Activated T-helper 1 cell treated with anti-CD3 and anti-CD28 coated beads, Interleukin-12 subunit alpha, Interleukin-12 subunit beta, Interleukin-2, Interleukin-4 antibody, amounts not matched to agents 30 ng/mL and 10 ng/mL and 1 ng/mL, durations not matched to agents 14 hours and 24 hours and 36 hours (primary cell): ENCODE results near the gene RNLS. TPM values are rescaled to one million over a fixed set of nuclear protein-coding genes. Genes with fewer than 3 reads are reported as not detected.

Experiments
- DNase-seq: peaks from one replicate; pipeline ENCODE4 v3.0.0; 2021; ENCODE audit warnings: low spot score
- H3K27ac Mint-ChIP-seq: one replicate; pipeline ENCODE4 v1.8.0; 2021; ENCODE audit warnings: mild to moderate bottlenecking, mixed read lengths
- H3K27me3 Mint-ChIP-seq: one replicate; pipeline ENCODE4 v1.8.0; 2022; ENCODE audit warnings: mild to moderate bottlenecking, moderate library complexity, mixed read lengths; ENCODE audit not compliant: insufficient read depth
- H3K36me3 Mint-ChIP-seq: one replicate; pipeline ENCODE4 v1.8.0; 2021; ENCODE audit warnings: low read depth, mixed read lengths
- H3K4me1 Mint-ChIP-seq: one replicate; pipeline ENCODE4 v1.8.0; 2021; ENCODE audit warnings: low read depth, mixed read lengths
- H3K4me3 Mint-ChIP-seq: one replicate; pipeline ENCODE4 v1.8.0; 2021; ENCODE audit warnings: mild to moderate bottlenecking, moderate library complexity, mixed read lengths
- H3K9me3 Mint-ChIP-seq: one replicate; pipeline ENCODE4 v1.8.0; 2021; ENCODE audit warnings: mixed read lengths
- intact Hi-C: fragments of 100-400 bp; cut with micrococcal nuclease; formaldehyde crosslinking; loops from one replicate; pipeline ENCODE4 v1.15.1; 2024
- total RNA-seq: library from RNA; stranded (reverse); gene quantifications from 2 replicates; pipeline ENCODE4 v1.2.3, GENCODE V29; 2022

RNLS gene
- total RNA-seq, 1 donor from 2014 or later: 2.0 TPM

GRCh38 chr10:88245974-88246511 lies 337.1 kb downstream of the RNLS start:
- Mint-ChIP-seq H3K4me3 (no peak overlapping the region), H3K9me3 (no peaks in the 10 kb centered on the region), H3K27me3 (peaks cover 4% of the 10 kb centered on the region), H3K27ac (no peak overlapping the region), H3K4me1 (peaks cover 27% of the 10 kb centered on the region), H3K36me3 (peaks cover 8% of the 10 kb centered on the region)
- intact Hi-C loops: no loop called here
- no peak for DNase-seq

DNA sequence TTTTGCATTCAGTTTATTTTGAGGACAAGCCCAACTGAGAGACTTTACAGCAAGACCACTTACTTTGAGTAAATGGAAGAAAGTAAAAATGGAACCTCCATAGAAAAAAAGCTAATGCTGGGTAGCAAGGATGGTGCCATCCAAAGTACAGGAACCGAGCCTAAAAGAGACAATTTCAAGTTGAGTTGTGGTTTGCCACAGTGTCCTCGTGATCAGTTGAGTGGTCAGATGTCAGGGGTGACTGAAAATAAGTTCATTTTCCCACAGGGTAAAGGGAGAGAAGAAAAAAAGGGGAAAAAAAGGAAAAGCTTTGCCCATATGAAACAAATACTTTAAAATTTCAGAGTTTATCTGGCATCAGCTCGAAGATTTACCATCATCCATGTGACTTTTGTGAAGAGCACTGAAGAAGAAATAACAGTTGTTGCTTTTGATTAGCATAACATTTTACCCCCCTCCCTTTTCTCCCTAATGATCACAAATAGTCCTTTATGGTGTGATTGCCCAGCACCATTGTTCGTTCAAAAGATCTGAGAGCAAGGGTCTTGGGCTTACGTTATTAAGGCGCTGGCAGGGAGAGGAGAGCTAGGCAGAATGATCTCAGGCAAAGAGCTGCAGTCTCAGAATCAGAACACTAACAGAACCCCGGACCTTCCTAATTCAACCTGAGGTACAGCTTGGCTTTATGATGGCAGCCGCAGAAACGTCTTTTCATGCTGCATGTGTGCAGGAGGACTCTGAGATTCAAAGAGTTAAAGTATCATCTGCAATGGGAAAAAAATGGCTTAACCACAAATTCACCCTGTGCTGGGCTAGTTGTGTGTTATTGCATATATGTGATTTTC lies 338.1 kb downstream of the RNLS start:
- intact Hi-C loops: no loop called here
- Mint-ChIP-seq H3K27me3 (peaks cover 7% of the 10 kb centered on the region), H3K4me3 (no peak overlapping the region), H3K4me1 (peaks cover 27% of the 10 kb centered on the region), H3K36me3 (peaks cover 7% of the 10 kb centered on the region), H3K9me3 (no peaks in the 10 kb centered on the region), H3K27ac (no peak overlapping the region)
- no peak for DNase-seq

- H3K36me3 Mint-ChIP-seq: peaks cover 7% of the 10 kb centered on the region
- peaks cover 7% of the 10 kb centered on the region for H3K27me3 Mint-ChIP-seq
- intact Hi-C loops: no loop called here
- H3K4me3 Mint-ChIP-seq: no peak overlapping the region
- H3K9me3 Mint-ChIP-seq: no peaks in the 10 kb centered on the region
- no peak overlapping the region for H3K27ac Mint-ChIP-seq
- peaks cover 28% of the 10 kb centered on the region for H3K4me1 Mint-ChIP-seq
- no peak for DNase-seq
Observed at GRCh38 chr10:88243836-88244730, 339.0 kb downstream of the RNLS start.

GRCh38 chr10:88243202-88243744 lies 339.8 kb downstream of the RNLS start:
- Mint-ChIP-seq H3K27ac (no peak overlapping the region), H3K4me1 (peaks cover 30% of the 10 kb centered on the region), H3K4me3 (no peak overlapping the region), H3K27me3 (peaks cover 7% of the 10 kb centered on the region), H3K36me3 (peaks cover 7% of the 10 kb centered on the region), H3K9me3 (no peaks in the 10 kb centered on the region)
- no peak for DNase-seq
- intact Hi-C loops: no loop called here

- DNase-seq: no peak
- intact Hi-C loops: no loop called here
- Mint-ChIP-seq H3K4me3 (no peak overlapping the region), H3K4me1 (peaks cover 27% of the 10 kb centered on the region), H3K27ac (no peak overlapping the region), H3K36me3 (peaks cover 1% of the 10 kb centered on the region), H3K27me3 (peaks cover 7% of the 10 kb centered on the region), H3K9me3 (no peaks in the 10 kb centered on the region)
Observed at GRCh38 chr10:88241501-88241900, 341.6 kb downstream of the RNLS start.

DNA sequence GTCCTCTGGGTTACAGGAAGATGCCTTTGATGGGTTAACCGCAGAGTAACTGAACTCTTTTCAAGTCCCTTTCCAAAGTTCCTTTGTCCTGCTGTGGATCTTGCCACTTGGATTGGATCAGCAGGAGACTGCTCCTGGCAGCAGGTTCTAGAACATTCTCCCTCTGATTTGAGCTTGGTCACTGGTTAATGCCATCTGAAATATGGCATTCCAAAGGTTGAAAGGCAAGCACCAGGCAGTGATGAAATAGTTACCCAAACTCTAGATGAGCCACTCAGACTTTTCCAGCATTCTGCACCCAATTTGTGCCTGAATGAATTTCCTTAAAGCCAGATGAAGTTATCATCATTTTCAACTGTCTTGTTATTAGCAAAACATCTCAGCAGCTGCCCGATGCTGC lies 343.9 kb downstream of the RNLS start:
- Mint-ChIP-seq H3K27me3 (peaks cover 5% of the 10 kb centered on the region), H3K9me3 (no peaks in the 10 kb centered on the region)

DNA sequence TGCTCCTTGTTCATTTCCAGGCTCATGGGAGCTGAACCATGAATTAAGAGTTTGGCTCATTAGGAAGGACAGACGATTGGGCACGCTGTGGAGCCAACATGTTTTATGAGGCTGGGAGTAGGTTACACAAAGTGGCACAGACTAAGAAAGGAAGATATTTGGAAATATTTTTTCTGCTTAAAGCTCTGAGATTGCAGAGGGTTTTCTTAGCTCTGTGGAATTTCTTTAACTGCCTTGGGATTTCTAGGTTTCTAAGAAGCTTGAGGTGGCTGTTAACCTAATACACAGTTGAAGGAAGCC lies 344.6 kb downstream of the RNLS start:
- H3K36me3 Mint-ChIP-seq: peaks cover 3% of the 10 kb centered on the region
- H3K4me1 Mint-ChIP-seq: peaks cover 19% of the 10 kb centered on the region
- peaks cover 5% of the 10 kb centered on the region for H3K27me3 Mint-ChIP-seq
- DNase-seq: no peak
- H3K27ac Mint-ChIP-seq: no peak overlapping the region
- intact Hi-C loops: no loop called here
- H3K4me3 Mint-ChIP-seq: no peak overlapping the region
- H3K9me3 Mint-ChIP-seq: no peaks in the 10 kb centered on the region

More for the DNA sequence above, 343.9 kb downstream of the RNLS start:
- H3K4me3 Mint-ChIP-seq: no peak overlapping the region
- H3K4me1 Mint-ChIP-seq: peaks cover 21% of the 10 kb centered on the region
- no peak overlapping the region for H3K27ac Mint-ChIP-seq
- no peak for DNase-seq
- peaks cover 1% of the 10 kb centered on the region for H3K36me3 Mint-ChIP-seq
- intact Hi-C loops: no loop called here

DNA sequence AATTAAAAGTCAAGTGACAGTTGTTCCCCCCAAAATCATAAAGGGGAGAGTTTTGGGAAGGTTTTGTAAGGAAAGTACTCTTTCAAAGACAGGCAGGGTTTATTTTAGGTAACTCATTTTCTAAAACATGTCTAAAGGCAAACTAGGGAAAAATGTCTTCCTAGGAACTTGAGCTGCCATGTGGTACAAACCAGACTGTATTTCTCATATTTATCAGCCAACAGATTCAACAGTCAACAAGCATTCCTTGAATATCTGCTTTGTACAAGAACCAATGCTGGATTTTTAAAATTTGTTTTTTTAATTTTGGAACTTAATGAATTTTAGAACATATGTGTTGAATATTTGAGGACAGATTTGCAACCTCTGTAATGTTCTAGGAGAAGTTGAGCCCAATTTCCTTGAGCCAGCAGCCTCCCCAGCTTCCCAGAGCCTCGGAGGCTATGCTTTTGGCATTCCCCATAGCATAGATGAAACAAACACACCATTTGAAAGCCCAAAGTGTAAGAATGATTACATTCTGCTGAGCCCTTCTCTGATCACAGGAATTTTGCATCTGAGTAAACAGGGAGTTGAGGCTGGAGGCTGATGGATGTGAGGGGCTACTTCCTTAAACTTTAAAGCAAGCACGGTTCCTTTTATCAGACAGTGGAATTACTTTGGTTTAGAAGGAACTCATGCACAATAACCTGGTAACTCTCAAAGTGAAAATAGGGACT lies 345.1 kb downstream of the RNLS start:
- H3K36me3 Mint-ChIP-seq: peaks cover 3% of the 10 kb centered on the region
- H3K27ac Mint-ChIP-seq: no peak overlapping the region
- peaks cover 5% of the 10 kb centered on the region for H3K27me3 Mint-ChIP-seq
- DNase-seq: no peak
- H3K4me3 Mint-ChIP-seq: no peak overlapping the region
- H3K4me1 Mint-ChIP-seq: peaks cover 19% of the 10 kb centered on the region
- no peaks in the 10 kb centered on the region for H3K9me3 Mint-ChIP-seq
- intact Hi-C loops: no loop called here

GRCh38 chr10:88236121-88236743 lies 346.9 kb downstream of the RNLS start:
- peaks cover 8% of the 10 kb centered on the region for H3K36me3 Mint-ChIP-seq
- H3K27me3 Mint-ChIP-seq: peaks cover 3% of the 10 kb centered on the region
- H3K9me3 Mint-ChIP-seq: peaks cover 9% of the 10 kb centered on the region
- H3K27ac Mint-ChIP-seq: no peak overlapping the region
- no peak overlapping the region for H3K4me3 Mint-ChIP-seq
- intact Hi-C loops: no loop called here
- DNase-seq: no peak
- H3K4me1 Mint-ChIP-seq: peaks cover 19% of the 10 kb centered on the region

DNA sequence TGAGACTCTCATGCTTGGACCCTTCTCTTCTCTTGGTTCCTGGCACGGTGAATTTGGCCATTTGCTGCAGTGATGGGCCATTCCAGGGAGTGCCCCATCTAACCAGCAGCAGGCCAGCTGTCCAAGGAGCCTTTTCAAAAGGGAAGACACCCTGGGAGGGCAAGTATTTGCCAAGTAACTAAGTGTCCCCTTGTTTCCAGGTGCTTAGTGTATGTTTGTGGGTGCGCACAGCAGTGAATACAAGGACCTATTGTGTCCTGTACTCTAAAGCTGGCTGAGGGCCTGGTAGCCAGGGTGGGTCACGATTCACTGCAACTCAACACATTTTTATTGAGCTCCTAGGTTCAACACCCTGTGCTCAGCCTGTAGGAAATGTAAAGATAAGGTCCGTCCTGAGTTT lies 348.8 kb downstream of the RNLS start:
- Mint-ChIP-seq H3K36me3 (peaks cover 12% of the 10 kb centered on the region), H3K27me3 (peaks cover 3% of the 10 kb centered on the region), H3K9me3 (peaks cover 20% of the 10 kb centered on the region), H3K27ac (no peak overlapping the region), H3K4me1 (peaks cover 19% of the 10 kb centered on the region), H3K4me3 (no peak overlapping the region)
- intact Hi-C loops: no loop called here
- DNase-seq: no peak

- Mint-ChIP-seq H3K27me3 (peaks cover 3% of the 10 kb centered on the region), H3K9me3 (peaks cover 20% of the 10 kb centered on the region), H3K4me3 (no peak overlapping the region), H3K4me1 (peaks cover 15% of the 10 kb centered on the region), H3K27ac (no peak overlapping the region), H3K36me3 (peaks cover 13% of the 10 kb centered on the region)
- DNase-seq: no peak
- intact Hi-C loops: no loop called here
Observed at GRCh38 chr10:88233870-88234269, 349.2 kb downstream of the RNLS start.

DNA sequence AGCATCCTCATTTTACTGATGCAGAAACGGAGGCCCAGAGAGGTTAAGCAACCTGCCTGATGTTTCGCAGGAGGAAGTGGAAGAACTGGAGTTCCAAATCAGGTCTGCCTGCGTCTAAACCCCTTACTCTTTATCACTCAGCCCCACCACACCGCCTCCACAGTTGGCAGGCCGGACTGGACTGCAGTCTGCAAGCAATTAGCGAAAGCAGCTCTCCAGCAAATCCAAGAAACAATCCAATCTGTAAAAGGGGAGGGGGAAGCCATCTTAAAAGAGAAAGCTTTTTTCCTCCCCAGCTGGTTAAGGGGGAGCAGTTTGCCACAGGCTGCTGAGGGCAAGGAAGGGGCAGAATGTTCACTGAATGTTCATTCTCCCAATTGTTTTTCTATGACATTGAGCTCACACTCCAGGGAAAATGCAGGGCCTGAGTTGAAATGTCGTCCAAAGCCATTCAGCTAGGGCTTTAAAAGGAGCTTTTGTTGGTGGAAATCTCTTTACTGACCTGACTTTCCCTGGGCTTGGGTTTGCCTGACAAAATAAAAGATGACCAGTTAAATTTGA lies 350.1 kb downstream of the RNLS start:
- Mint-ChIP-seq H3K27ac (no peak overlapping the region), H3K36me3 (peaks cover 16% of the 10 kb centered on the region)
- intact Hi-C loops: no loop called here

More for the DNA sequence above, 350.1 kb downstream of the RNLS start:
- Mint-ChIP-seq H3K27me3 (peaks cover 3% of the 10 kb centered on the region), H3K4me1 (peaks cover 15% of the 10 kb centered on the region), H3K9me3 (peaks cover 24% of the 10 kb centered on the region), H3K4me3 (no peak overlapping the region)
- no peak for DNase-seq
